ENCODE measurements around the gene HEATR5A.
"Not testable (repeated sequence)": the region's sequence is repeated elsewhere in the genome, so short reads cannot be mapped to it uniquely, and the experiment has no call there.

HEATR5A gene

DNA sequence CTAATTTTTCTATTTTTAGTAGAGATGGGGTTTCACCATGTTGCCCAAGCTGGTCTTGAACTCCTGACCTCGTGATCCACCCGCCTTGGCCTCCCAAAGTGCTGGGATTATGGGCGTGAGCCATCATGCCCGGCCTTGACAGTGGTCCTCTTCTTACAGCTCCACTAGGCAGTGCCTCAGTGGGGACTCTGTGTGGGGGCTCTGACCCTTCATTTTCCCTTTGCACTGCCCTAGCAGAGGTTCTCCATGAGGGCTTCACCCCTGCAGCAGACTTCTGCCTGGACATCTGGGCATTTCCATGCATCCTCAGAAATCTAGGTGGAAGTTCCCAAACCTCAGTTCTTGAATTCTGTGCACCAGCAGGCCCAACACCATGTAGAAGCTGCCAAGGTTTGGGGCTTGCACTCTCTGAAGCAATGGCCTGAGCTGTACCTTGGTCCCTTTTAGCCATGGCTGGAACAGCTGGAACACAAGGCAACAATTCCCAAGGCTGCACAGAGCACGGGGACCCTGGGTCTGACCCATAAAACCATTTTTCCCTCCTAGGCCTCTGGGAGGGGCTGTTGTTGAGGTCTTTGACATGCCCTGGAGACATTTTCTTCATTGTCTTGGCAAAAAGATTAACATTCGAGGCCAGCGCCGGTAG lies 90.4 kb downstream of the HEATR5A start:
- DNase-seq (ENCODE audit: low read depth in 2 of 2) = not testable (repeated sequence)

GRCh38 chr14:31326111-31326510 lies 94.2 kb downstream of the HEATR5A start:
- DNase-seq (ENCODE audit: low read depth in 2 of 2) = no peak

DNA sequence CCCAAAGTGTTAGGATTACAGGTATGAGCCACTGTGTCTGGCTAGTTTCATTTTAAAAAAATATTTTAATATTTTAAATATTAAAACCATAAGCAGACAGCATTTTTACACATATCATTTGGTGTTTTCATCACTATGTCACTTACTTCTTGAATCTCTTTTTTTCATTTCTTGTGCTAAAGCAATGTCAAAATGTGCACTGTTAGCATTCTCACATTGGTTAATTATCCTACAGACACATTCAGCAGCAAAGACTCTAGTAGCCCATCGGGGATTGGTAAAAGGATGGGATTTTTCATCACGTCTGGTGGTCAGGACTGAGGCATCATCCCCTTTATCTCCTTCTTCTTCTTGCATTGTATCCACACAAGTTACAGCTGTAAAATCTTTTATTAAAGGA lies 96.9 kb downstream of the HEATR5A start:
- no peak for DNase-seq (ENCODE audit: low read depth in 2 of 2)

GRCh38 chr14:31320922-31321766 lies 99.2 kb downstream of the HEATR5A start:
- DNase-seq (ENCODE audit: low read depth in 2 of 2) = no peak

- no peak for DNase-seq (ENCODE audit: low read depth in 2 of 2)
Measured at GRCh38 chr14:31320216-31320615, 100.1 kb downstream of the HEATR5A start.

- no peak for DNase-seq (ENCODE audit: low read depth in 2 of 2)
Measured at GRCh38 chr14:31319701-31320100, 100.6 kb downstream of the HEATR5A start.

DNA sequence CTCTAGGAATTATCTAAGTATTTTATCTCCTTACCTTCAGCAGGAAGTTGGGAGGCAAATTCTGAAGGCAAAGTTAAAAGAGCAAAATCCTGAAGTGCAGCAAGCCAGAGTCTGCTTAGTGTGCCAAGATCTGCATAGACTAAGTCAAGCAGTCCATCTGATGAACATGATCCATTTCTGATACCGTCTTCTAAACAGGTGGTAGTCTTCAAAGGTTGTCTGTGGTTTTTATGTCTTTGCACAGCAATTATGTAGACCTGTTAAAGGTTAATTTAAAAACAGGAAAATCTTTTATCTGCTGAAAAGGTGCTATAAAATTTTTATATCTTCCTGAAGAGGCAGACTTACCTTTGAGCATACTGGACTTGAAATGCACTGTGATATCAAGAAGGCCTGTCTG lies 107.4 kb downstream of the HEATR5A start:
- no peak for DNase-seq (ENCODE audit: low read depth in 2 of 2)

- DNase-seq (ENCODE audit: low read depth in 2 of 2) = not testable (repeated sequence)
Measured at GRCh38 chr14:31312370-31312769, 108.0 kb downstream of the HEATR5A start.

DNA sequence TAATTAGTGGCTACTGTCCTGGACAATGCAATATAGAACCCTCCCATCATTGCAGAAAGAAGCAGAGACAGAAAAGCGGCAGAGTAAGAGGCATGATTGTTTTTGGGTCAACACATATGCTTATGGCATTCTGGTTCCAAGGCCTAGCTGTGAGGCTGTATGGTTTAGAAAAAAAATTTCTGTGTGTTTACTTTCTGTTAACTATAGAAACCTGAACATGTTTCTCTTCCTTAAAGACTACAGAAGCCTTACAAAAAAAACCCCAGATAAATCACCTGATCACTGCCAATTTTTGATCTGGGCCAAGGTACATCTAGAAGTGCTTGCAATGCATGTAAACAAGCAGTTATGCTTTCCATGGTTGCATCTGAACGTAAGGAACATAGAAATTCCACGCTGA lies 112.7 kb downstream of the HEATR5A start:
- DNase-seq (ENCODE audit: low read depth in 2 of 2) = no peak

GRCh38 chr14:31307198-31307597 lies 113.2 kb downstream of the HEATR5A start:
- no peak for DNase-seq (ENCODE audit: low read depth in 2 of 2)

- DNase-seq (ENCODE audit: low read depth in 2 of 2) = no peak
Measured at GRCh38 chr14:31303654-31304053, 116.7 kb downstream of the HEATR5A start.

- no peak for DNase-seq (ENCODE audit: low read depth in 2 of 2)
Measured at GRCh38 chr14:31300883-31301282, 119.5 kb downstream of the HEATR5A start.

GRCh38 chr14:31300296-31300695 lies 120.1 kb downstream of the HEATR5A start:
- no peak for DNase-seq (ENCODE audit: low read depth in 2 of 2)

DNA sequence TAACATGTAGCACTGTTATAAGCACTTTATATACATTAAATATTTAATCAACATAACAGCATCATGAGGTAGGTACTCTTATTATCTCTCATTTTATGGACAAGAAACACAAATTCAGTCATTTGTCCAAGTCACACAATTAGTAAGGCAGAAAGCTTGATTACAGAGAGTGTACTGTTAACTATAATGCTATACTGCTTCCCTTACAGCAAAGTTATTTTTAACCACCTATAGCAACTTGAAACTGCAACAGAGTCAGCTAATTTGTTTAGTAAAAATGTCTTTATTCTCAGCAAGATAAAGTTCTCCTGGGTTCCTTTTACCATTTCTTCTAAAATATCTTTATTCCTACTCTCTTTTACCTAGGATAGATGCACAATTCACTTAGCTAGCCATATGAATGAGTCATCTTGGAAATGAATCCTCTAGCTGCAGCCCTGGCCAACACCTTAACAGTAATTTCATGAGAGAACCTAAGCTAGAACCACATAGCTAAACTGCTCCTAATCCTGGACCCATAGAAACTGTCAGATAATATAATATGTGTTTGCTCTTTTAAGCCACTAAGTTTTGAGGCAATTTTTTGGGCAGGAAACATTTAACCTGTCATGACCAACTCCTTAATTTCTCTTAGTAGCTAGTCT lies 122.5 kb downstream of the HEATR5A start:
- no peak for DNase-seq (ENCODE audit: low read depth in 2 of 2)

DNA sequence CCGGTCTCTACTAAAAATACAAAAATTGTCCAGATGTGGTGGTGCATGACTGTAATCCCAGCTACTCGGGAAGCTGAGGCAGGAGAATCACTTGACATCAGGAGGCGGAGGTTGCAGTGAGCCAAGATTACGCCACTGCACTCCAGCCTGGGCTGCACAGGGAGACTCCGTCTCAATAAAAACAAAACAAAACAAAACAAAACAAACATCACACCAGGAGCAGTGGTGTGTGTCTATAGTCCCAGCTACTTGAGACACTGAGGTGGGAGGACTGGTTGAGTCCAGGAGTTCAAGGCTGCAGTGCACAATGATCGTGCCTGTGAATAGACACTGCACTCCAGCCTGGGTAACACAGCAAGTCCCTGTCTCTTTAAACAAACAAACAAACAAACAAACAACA lies 123.2 kb downstream of the HEATR5A start:
- DNase-seq (ENCODE audit: low read depth in 2 of 2) = no peak

DNA sequence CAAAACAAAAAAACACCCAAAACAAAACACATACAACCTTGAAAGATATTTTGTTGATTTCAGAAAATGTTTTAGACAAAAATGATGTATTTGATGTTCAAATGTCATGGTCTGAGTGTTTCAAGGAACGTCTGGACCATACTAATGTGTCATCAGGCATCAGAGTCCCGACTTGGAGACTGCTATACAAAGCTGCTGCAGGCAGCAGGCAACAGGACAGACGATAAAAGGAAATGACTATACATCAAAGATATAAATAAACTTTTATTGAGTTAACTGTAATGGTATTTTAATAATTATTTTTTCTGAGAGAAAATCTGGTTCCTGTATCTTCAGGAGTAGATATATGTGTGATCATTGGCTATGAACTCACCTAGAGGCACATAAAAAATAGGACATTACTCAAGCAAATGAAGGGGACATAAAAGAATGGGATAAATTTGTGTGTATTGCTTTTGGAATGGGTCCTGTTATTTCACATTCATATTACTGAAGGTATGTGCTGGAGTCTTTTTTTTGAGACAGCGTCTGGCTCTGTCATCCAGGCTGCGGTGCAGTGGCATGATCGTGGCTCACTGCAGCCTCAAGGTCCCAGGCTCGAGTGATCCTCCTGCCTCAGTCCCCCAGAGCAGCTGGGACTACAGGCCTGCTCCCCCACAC lies 125.5 kb downstream of the HEATR5A start:
- DNase-seq (ENCODE audit: low read depth in 2 of 2) = no peak

DNA sequence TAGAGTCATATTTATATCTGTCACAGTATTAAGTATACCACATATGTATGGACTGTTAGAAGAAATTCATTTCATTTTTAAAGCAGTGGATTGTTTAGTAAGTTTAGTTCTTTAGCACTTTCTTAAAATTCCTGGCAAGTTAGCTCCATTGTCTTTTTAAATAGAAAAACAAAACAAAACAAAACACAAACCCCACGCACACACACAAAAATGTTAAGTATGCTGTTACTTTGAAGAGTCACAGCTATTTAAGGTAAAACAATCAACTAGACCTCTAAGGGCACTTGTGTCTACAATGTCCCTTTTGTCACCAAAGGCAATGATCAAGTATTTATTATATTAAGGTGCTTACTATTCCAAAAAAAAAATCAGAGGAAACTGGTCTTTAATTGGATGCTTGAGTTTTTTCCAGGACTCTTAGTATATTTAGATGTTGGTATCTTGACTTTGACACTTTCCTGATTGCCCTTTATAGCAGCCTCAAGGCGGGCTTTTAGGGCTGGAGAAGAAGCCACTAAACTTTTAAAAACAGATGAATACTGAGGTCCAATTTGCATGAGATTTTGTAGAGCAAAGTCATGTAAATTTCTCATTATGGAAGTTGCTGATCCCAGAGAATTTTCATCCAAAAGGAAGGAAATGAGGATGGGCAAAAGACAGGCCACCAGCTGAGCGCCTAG lies 127.3 kb downstream of the HEATR5A start:
- DNase-seq (ENCODE audit: low read depth in 2 of 2) = no peak

- no peak for DNase-seq (ENCODE audit: low read depth in 2 of 2)
Measured at GRCh38 chr14:31291210-31291609, 129.1 kb downstream of the HEATR5A start.

GRCh38 chr14:31287294-31287972 lies 132.9 kb downstream of the HEATR5A start:
- DNase-seq (ENCODE audit: low read depth in 2 of 2) = no peak

GRCh38 chr14:31286456-31287293 lies 133.7 kb downstream of the HEATR5A start:
- no peak for DNase-seq (ENCODE audit: low read depth in 2 of 2)

Measured in activated CD4-positive, alpha-beta T cell treated with anti-CD3 and anti-CD28 coated beads for 24 hours (primary cell).